ENCODE data around the gene CROCC2.

DNA sequence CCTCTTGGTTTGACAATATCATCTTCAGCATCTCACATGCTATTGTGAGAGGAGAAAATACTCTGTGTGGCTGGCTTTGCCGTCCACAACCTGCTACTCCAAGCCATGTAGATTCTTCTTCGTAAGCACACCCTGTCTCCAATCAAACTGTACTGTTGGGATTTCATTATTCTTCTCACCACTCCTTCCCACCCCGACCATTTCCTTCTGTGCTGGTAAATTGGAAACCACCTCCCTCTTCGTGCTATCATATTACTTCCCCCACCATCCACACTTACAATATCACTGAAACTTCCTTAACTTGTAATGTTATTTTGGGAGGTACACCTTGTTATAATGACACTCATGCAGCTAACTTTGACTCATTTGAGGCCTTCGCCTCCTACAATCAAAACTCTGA, 40.7 kb upstream of the CROCC2 start:
- TF ChIP-seq, protein P1, sequence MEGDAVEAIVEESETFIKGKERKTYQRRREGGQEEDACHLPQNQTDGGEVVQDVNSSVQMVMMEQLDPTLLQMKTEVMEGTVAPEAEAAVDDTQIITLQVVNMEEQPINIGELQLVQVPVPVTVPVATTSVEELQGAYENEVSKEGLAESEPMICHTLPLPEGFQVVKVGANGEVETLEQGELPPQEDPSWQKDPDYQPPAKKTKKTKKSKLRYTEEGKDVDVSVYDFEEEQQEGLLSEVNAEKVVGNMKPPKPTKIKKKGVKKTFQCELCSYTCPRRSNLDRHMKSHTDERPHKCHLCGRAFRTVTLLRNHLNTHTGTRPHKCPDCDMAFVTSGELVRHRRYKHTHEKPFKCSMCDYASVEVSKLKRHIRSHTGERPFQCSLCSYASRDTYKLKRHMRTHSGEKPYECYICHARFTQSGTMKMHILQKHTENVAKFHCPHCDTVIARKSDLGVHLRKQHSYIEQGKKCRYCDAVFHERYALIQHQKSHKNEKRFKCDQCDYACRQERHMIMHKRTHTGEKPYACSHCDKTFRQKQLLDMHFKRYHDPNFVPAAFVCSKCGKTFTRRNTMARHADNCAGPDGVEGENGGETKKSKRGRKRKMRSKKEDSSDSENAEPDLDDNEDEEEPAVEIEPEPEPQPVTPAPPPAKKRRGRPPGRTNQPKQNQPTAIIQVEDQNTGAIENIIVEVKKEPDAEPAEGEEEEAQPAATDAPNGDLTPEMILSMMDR (IDR thresholded peaks at IDR 0.05), result no peak
- TF ChIP-seq EP300 (IDR thresholded peaks at IDR 0.05) (no peak), POLR2A (IDR thresholded peaks at IDR 0.05) (no peak), POLR2AphosphoS5 (IDR thresholded peaks at IDR 0.05) (no peak)
